Right lobe of liver (tissue), 6 donors: Measurements from ENCODE around the gene TPPP. TPM values are rescaled to one million over a fixed set of nuclear protein-coding genes. Genes with fewer than 3 reads are reported as not detected.

Experiments used
- ATAC-seq, 4 donors: fragments of 200-7000 bp; cut with Tn5 transposase; one replicate each; pipeline ENCODE4 v1.9.1; 2020; ENCODE audit warnings: mild to moderate bottlenecking in 4 of 4, moderate library complexity in 4 of 4
- DNase-seq, 3 donors: peaks; one replicate each; pipeline ENCODE4 v3.0.0-alpha.2; 2020
- H3K27ac ChIP-seq, 3 donors: fragments of 200-600 bp; one replicate each; pipeline ENCODE4 v1.8.0; 2022
- H3K27me3 ChIP-seq, 2 donors: fragments of 200-600 bp; one replicate each; pipeline ENCODE4 v1.8.0; 2022
- H3K36me3 ChIP-seq, 4 donors: fragments of 200-600 bp; sonication (generic) in 1 of 4; one replicate each; pipeline versions ENCODE4 v1.5.1 to v1.8.0; 2017 to 2022; ENCODE audit warnings: control low read depth in 1 of 4
- H3K4me1 ChIP-seq, 4 donors: fragments of 200-600 bp; sonication (generic) in 1 of 4; one replicate each; pipeline versions ENCODE4 v1.5.1 to v1.8.0; 2017 to 2022; ENCODE audit warnings: control low read depth in 1 of 4
- H3K4me3 ChIP-seq, 3 donors: fragments of 200-600 bp; one replicate each; pipeline ENCODE4 v1.8.0; 2022
- H3K9me3 ChIP-seq, 4 donors: fragments of 200-600 bp; sonication (generic) in 1 of 4; one replicate each; pipeline versions ENCODE4 v1.5.1 to v1.8.0; 2017 to 2022; ENCODE audit warnings: control low read depth in 1 of 4
- CTCF ChIP-seq, 4 donors: fragments of 200-600 bp in 3 of 4; fragments of 450-650 bp in 1 of 4; IDR thresholded peaks; one replicate each; pipeline versions ENCODE4 v1.5.1 to v1.8.0; 2016 to 2022; ENCODE audit warnings: antibody characterized with exemption in 4 of 4, mild to moderate bottlenecking in 2 of 4
- POLR2A ChIP-seq: fragments of 450-650 bp; IDR thresholded peaks from one replicate; pipeline ENCODE4 v1.6.1; 2017; ENCODE audit warnings: antibody characterized with exemption, mild to moderate bottlenecking
- WGBS: methylation state at CpG from one replicate; pipeline ENCODE4 v1.1.6; 2018; ENCODE audit warnings: low coverage, low lambda C conversion rate; ENCODE audit not compliant: insufficient coverage; ENCODE audit errors: missing lambda C conversion rate; 5-methylcytosine and 5-hydroxymethylcytosine counted together
- intact Hi-C, 2 donors: fragments of 100-400 bp; cut with DNase I; formaldehyde crosslinking; loops; one replicate each; pipeline versions ENCODE4 v1.11.2 to v1.14.1; 2022
- total RNA-seq, 6 experiments: library from RNA; depleted of rRNA in 2 of 6; stranded (reverse); fragments of >200 nt in 2 of 6; fragmentation: NEBNext Ultra II Directional in 3 of 6; extraction: Animal tissue kit (Norgen Biotek cat#: 25700) in 3 of 6; gene quantifications; one replicate each; pipeline versions ENCODE4 v1.1.0 to v1.2.4, GENCODE V29; 2016 to 2023
- donor health status: DM: no; HTN: yes; CAD: no.
- donor health status: DM: no; HTN: no; CAD: no.
- donor health status: DM: no; HTN: no; CAD: no.
- donor health status: DM: no; HTN: yes; CAD: no.
- donor health status: DM: no; HTN: yes; CAD: no.

The TPPP gene
- total RNA-seq, 6 experiments from 2014 or later = 1.9 to 4.3 (median 2.4) TPM

GRCh38 chr5:655406-655805 lies 37.7 kb downstream of the TPPP start:
- Histone ChIP-seq H3K36me3 (no peaks in the 10 kb centered on the region), H3K27ac (no peak overlapping the region), H3K9me3 (no peaks in the 10 kb centered on the region), H3K27me3 (no peaks in the 10 kb centered on the region), H3K4me3 (no peak overlapping the region), H3K4me1 (no peaks in the 10 kb centered on the region)
- no peak for ATAC-seq
- intact Hi-C loops = no loop called here
- WGBS = 94% methylated on average over 6 of the region's 13 CpGs
- TF ChIP-seq CTCF (IDR thresholded peaks at IDR 0.05) (no peak), POLR2A (no peak)
- DNase-seq = no peak

GRCh38 chr5:654071-654778 lies 38.9 kb downstream of the TPPP start:
- H3K27me3 ChIP-seq = no peaks in the 10 kb centered on the region
- DNase-seq = no peak
- H3K4me3 ChIP-seq = no peak overlapping the region
- 100% methylated on average over 2 of the region's 17 CpGs for WGBS
- no peak overlapping the region for H3K27ac ChIP-seq
- no peak for ATAC-seq
- no peaks in the 10 kb centered on the region for H3K4me1 ChIP-seq
- no peaks in the 10 kb centered on the region for H3K9me3 ChIP-seq
- TF ChIP-seq POLR2A (no peak), CTCF (IDR thresholded peaks at IDR 0.05) (no peak)
- H3K36me3 ChIP-seq = no peaks in the 10 kb centered on the region
- intact Hi-C loops = no loop called here

- no peaks in the 10 kb centered on the region for H3K27me3 ChIP-seq
- TF ChIP-seq POLR2A (no peak), CTCF (IDR thresholded peaks at IDR 0.05) (no peak)
- no peaks in the 10 kb centered on the region for H3K9me3 ChIP-seq
- DNase-seq (peak in 1 of 3 donors; percentile 12), ATAC-seq (peak in 1 of 4 donors; percentile 37)
- intact Hi-C loops = no loop called here
- WGBS = 95% methylated on average over 2 of the region's 11 CpGs
- H3K4me1 ChIP-seq = no peaks in the 10 kb centered on the region
- no peak overlapping the region for H3K27ac ChIP-seq
- H3K36me3 ChIP-seq = no peaks in the 10 kb centered on the region
- no peak overlapping the region for H3K4me3 ChIP-seq
Measured at GRCh38 chr5:652773-653350, 40.3 kb downstream of the TPPP start.

- Histone ChIP-seq H3K4me3 (no peak overlapping the region), H3K36me3 (no peaks in the 10 kb centered on the region), H3K27ac (no peak overlapping the region), H3K27me3 (no peaks in the 10 kb centered on the region), H3K9me3 (no peaks in the 10 kb centered on the region), H3K4me1 (no peaks in the 10 kb centered on the region)
- 91% methylated on average over 6 of the region's 8 CpGs for WGBS
- ATAC-seq = peak in 1 of 4 donors; percentile 13
- TF ChIP-seq CTCF (IDR thresholded peaks at IDR 0.05) (no peak), POLR2A (no peak)
- intact Hi-C loops = no loop called here
- DNase-seq = no peak
Measured at GRCh38 chr5:652023-652515, 41.1 kb downstream of the TPPP start.
